Trophoblast cell (in vitro differentiated cells and primary cell): ENCODE measurements around the gene GSTM3.
"Not testable (repeated sequence)": the region's sequence is repeated elsewhere in the genome, so short reads cannot be mapped to it uniquely, and the experiment has no call there.

Experiments
- DNase-seq, 2 donors: peaks; one replicate each; pipeline ENCODE4 v3.0.0-alpha.2; 2016
- H2AFZ ChIP-seq: 2 replicates; pipeline ENCODE4 v1.6.1; 2013; ENCODE audit warnings: low read length, moderate library complexity, mild to moderate bottlenecking; ENCODE audit not compliant: insufficient read depth, poor library complexity
- H2AK5ac ChIP-seq: 2 replicates; pipeline ENCODE4 v1.6.1; 2013; ENCODE audit warnings: mild to moderate bottlenecking, low read length
- H2BK120ac ChIP-seq: 2 replicates; pipeline ENCODE4 v1.6.1; 2013; ENCODE audit warnings: low read length, mild to moderate bottlenecking, moderate library complexity; ENCODE audit not compliant: insufficient read depth, poor library complexity
- H2BK12ac ChIP-seq: 2 replicates; pipeline ENCODE4 v1.6.1; 2013; ENCODE audit warnings: mild to moderate bottlenecking, low read length, moderate library complexity
- H2BK5ac ChIP-seq: 2 replicates; pipeline ENCODE4 v1.6.1; 2013; ENCODE audit warnings: low read length, low read depth, moderate library complexity, mild to moderate bottlenecking; ENCODE audit not compliant: poor library complexity
- H3K14ac ChIP-seq: 2 replicates; pipeline ENCODE4 v1.6.1; 2013; ENCODE audit warnings: mild to moderate bottlenecking, low read length
- H3K18ac ChIP-seq: 2 replicates; pipeline ENCODE4 v1.6.1; 2013; ENCODE audit warnings: mild to moderate bottlenecking, low read length
- H3K23ac ChIP-seq: 2 replicates; pipeline ENCODE4 v1.6.1; 2013; ENCODE audit warnings: low read length
- H3K27ac ChIP-seq: 2 replicates; pipeline ENCODE4 v1.5.1; 2013; ENCODE audit warnings: low read depth, mild to moderate bottlenecking, inconsistent platforms, low read length, moderate library complexity
- H3K27me3 ChIP-seq: 2 replicates; pipeline ENCODE4 v1.6.1; 2013; ENCODE audit warnings: inconsistent platforms, mild to moderate bottlenecking, low read length, moderate library complexity; ENCODE audit not compliant: insufficient read depth
- H3K36me3 ChIP-seq, 2 experiments: 1 replicate in 1 of 2; 2 replicates in 1 of 2; pipeline ENCODE4 v1.6.1; 2013; ENCODE audit warnings: low read length in 2 of 2, mild to moderate bottlenecking in 2 of 2, moderate library complexity in 1 of 2; ENCODE audit not compliant: insufficient read depth in 2 of 2, control insufficient read depth in 1 of 2
- H3K4ac ChIP-seq: 2 replicates; pipeline ENCODE4 v1.6.1; 2013; ENCODE audit warnings: low read depth, mild to moderate bottlenecking, low read length, moderate library complexity
- H3K4me1 ChIP-seq, 2 experiments: 1 replicate in 1 of 2; 2 replicates in 1 of 2; pipeline ENCODE4 v1.6.1; 2013; ENCODE audit warnings: low read length in 2 of 2, mild to moderate bottlenecking in 2 of 2, moderate library complexity in 1 of 2; ENCODE audit not compliant: insufficient read depth in 2 of 2, control insufficient read depth in 1 of 2
- H3K4me2 ChIP-seq: 2 replicates; pipeline ENCODE4 v1.6.1; 2013; ENCODE audit warnings: inconsistent platforms, mild to moderate bottlenecking, low read length, moderate library complexity
- H3K4me3 ChIP-seq: 2 replicates; pipeline ENCODE4 v1.5.1; 2013; ENCODE audit warnings: mild to moderate bottlenecking, low read depth, low read length, inconsistent platforms
- H3K79me1 ChIP-seq: one replicate; pipeline ENCODE4 v1.6.1; 2013; ENCODE audit warnings: low read length
- H3K79me2 ChIP-seq: 2 replicates; pipeline ENCODE4 v1.6.1; 2013; ENCODE audit warnings: low read length, mild to moderate bottlenecking; ENCODE audit not compliant: control insufficient read depth, insufficient read depth, poor library complexity
- H3K9ac ChIP-seq: 2 replicates; pipeline ENCODE4 v1.6.1; 2013; ENCODE audit warnings: mild to moderate bottlenecking, low read length
- H3K9me3 ChIP-seq: 2 replicates; pipeline ENCODE4 v1.6.1; 2013; ENCODE audit warnings: low read depth, mild to moderate bottlenecking, control low read depth, inconsistent platforms, low read length; ENCODE audit not compliant: insufficient read depth
- H4K12ac ChIP-seq: 2 replicates; pipeline ENCODE4 v1.6.1; 2013; ENCODE audit warnings: low read depth, mild to moderate bottlenecking, low read length, moderate library complexity
- H4K8ac ChIP-seq: 2 replicates; pipeline ENCODE4 v1.6.1; 2013; ENCODE audit warnings: low read depth, mild to moderate bottlenecking, low read length, moderate library complexity
- H4K91ac ChIP-seq: one replicate; pipeline ENCODE4 v1.6.1; 2013; ENCODE audit warnings: low read depth, mild to moderate bottlenecking, low read length, moderate library complexity
- WGBS: extraction: QIAGEN DNeasy Blood & Tissue Kit; methylation state at CpG from one replicate; pipeline ENCODE4 v1.1.7; 2013; ENCODE audit warnings: missing lambda C conversion rate; ENCODE audit not compliant: insufficient read length, insufficient coverage; ENCODE audit errors: extremely low coverage; 5-methylcytosine and 5-hydroxymethylcytosine counted together

GSTM3 gene

DNA sequence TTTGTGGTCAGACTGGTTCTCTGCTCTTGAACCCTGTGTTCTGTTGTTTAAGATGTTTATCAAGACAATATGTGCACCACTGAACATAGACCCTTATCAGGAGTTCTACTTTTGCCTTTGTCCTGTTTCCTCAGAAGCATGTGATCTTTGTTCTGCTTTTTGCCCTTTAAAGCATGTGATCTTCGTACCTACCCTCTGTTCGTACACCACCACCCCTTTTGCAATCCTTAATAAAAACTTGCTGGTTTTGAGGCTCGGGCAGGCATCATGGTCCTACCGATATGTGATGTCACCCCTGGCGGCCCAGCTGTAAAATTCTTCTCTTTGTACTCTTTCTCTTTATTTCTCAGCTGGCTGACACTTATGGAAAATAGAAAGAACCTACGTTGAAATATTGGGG, 56.1 kb downstream of the GSTM3 start:
- H4K12ac ChIP-seq, H3K18ac ChIP-seq, H4K8ac ChIP-seq, DNase-seq, H3K79me2 ChIP-seq, H3K36me3 ChIP-seq, H3K14ac ChIP-seq, H3K23ac ChIP-seq, H2BK12ac ChIP-seq, H3K9me3 ChIP-seq, H3K79me1 ChIP-seq, H3K4me1 ChIP-seq, H3K27ac ChIP-seq, H3K4me2 ChIP-seq, H2BK5ac ChIP-seq, H2BK120ac ChIP-seq, H3K4me3 ChIP-seq, H2AFZ ChIP-seq, H2AK5ac ChIP-seq, H3K9ac ChIP-seq, H3K27me3 ChIP-seq, H3K4ac ChIP-seq, H4K91ac ChIP-seq: not testable (repeated sequence)
- WGBS, result no CpG with 5 or more reads among the region's 6 CpGs
